ENCODE data around the gene UPF1. TPM values are rescaled to one million over a fixed set of nuclear protein-coding genes. Genes with fewer than 3 reads are reported as not detected.
A peak's percentile ranks its signal among the peaks of the same experiment; 100 is the strongest.

Gene UPF1
- total RNA-seq, 1 donor = 51.0 TPM

GRCh38 chr19:18840288-18841267 is 8.8 kb downstream of the UPF1 start:
- no peak for DNase-seq (ENCODE audit: low read depth)
- TF ChIP-seq, protein P1, sequence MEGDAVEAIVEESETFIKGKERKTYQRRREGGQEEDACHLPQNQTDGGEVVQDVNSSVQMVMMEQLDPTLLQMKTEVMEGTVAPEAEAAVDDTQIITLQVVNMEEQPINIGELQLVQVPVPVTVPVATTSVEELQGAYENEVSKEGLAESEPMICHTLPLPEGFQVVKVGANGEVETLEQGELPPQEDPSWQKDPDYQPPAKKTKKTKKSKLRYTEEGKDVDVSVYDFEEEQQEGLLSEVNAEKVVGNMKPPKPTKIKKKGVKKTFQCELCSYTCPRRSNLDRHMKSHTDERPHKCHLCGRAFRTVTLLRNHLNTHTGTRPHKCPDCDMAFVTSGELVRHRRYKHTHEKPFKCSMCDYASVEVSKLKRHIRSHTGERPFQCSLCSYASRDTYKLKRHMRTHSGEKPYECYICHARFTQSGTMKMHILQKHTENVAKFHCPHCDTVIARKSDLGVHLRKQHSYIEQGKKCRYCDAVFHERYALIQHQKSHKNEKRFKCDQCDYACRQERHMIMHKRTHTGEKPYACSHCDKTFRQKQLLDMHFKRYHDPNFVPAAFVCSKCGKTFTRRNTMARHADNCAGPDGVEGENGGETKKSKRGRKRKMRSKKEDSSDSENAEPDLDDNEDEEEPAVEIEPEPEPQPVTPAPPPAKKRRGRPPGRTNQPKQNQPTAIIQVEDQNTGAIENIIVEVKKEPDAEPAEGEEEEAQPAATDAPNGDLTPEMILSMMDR (IDR thresholded peaks at IDR 0.05; ENCODE audit: insufficient read depth, low read depth, low read length) = no peak
- no peak overlapping the region for H3K4me3 ChIP-seq (ENCODE audit: low read depth, low read length)

GRCh38 chr19:18841400-18841799 is 9.6 kb downstream of the UPF1 start:
- no peak overlapping the region for H3K4me3 ChIP-seq (ENCODE audit: low read depth, low read length)
- TF ChIP-seq, protein P1 (IDR thresholded peaks at IDR 0.05; ENCODE audit: insufficient read depth, low read depth, low read length) = no peak
- DNase-seq (ENCODE audit: low read depth) = no peak

- DNase-seq (ENCODE audit: low read depth) = peak; percentile 33
- no peak overlapping the region for H3K4me3 ChIP-seq (ENCODE audit: low read depth, low read length)
- TF ChIP-seq, protein P1 (IDR thresholded peaks at IDR 0.05; ENCODE audit: insufficient read depth, low read depth, low read length) = no peak
These were observed 10.4 kb downstream of the UPF1 start for GRCh38 chr19:18842166-18842565.

DNA sequence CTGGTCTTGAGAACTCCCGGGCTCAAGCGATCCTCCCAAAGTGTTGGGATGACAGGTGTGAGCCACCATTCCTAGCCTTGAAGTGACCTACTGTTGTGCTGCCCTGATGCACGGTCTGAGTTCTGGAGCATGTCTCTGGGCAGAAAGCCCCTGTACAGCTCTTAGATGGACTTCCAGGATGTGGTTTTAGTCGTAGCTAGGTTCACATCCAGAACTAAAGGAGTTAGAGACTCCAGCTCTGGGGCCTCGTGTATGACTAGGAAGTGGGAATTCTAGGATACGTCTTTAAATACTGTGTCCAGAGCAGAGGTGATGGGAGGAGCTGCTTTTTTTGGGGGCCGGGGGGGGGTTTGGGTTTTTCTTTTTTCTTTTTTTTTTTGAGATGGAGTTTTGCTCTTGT is 12.2 kb downstream of the UPF1 start:
- no peak overlapping the region for H3K4me3 ChIP-seq (ENCODE audit: low read depth, low read length)
- no peak for DNase-seq (ENCODE audit: low read depth)
- TF ChIP-seq, protein P1 (IDR thresholded peaks at IDR 0.05; ENCODE audit: insufficient read depth, low read depth, low read length) = no peak

DNA sequence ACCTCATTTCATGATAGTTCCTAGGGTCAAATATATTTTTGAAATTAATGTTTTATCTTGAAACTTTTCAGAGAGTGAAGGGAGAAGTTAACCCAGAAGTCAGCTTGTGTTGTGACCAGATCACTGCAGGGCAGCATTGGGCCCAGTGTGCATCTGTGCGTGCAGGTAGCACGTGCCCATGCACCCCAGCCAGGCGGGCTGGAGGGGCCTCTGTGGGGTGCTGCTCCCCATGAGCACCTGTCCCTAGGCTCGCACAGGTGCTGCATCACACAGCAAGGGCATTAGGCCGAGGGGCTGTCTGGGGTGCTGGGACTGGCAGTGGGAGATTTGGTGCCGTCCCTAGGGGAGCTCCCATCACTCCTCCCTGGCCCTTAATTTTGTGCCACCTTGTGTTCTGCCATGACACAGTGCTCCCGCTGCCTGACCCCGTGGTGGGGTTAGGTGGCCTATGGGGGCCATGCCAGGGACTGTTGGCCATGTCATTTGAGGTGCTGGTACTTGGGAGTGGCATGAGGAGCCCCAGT is 13.1 kb downstream of the UPF1 start:
- TF ChIP-seq, protein P1 (IDR thresholded peaks at IDR 0.05; ENCODE audit: insufficient read depth, low read depth, low read length) = no peak
- H3K4me3 ChIP-seq (ENCODE audit: low read depth, low read length) = no peak overlapping the region
- no peak for DNase-seq (ENCODE audit: low read depth)

DNA sequence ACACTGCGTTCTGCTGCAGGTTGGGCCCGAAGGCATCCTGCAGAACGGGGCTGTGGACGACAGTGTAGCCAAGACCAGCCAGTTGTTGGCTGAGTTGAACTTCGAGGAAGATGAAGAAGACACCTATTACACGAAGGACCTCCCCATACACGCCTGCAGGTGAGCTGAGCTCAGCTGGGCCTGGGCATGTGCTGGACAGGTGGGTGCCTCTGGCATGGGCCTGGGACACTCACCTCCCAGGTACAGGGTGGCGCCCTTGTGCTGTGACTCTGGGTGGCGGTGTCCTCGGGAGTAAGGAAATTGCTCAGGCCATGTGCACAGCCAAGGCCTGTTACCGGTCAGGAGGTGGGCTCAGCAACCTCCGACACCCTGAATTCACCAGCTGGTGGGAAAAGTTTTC is 14.2 kb downstream of the UPF1 start:
- DNase-seq (ENCODE audit: low read depth) = no peak
- TF ChIP-seq, protein P1 (IDR thresholded peaks at IDR 0.05; ENCODE audit: insufficient read depth, low read depth, low read length) = no peak
- H3K4me3 ChIP-seq (ENCODE audit: low read depth, low read length) = no peak overlapping the region

Data from fibroblast of villous mesenchyme (primary cell).